Ovary (tissue), 3 donors: ENCODE results near the gene NOD1.

Source experiments
- CTCF ChIP-seq, 3 donors: fragments of 450-650 bp in 2 of 3; fragments of 200-600 bp in 1 of 3; IDR thresholded peaks; one replicate each; pipeline versions ENCODE4 v1.5.1 to v1.8.0; 2016 to 2022; ENCODE audit warnings: antibody characterized with exemption in 3 of 3, mild to moderate bottlenecking in 1 of 3
- POLR2A ChIP-seq: fragments of 450-650 bp; IDR thresholded peaks from one replicate; pipeline ENCODE4 v1.6.1; 2017; ENCODE audit warnings: antibody characterized with exemption, mild to moderate bottlenecking, moderate library complexity
- donor health status: DM: no; HTN: no; CAD: no.

GRCh38 chr7:30464231-30464671, 14.3 kb downstream of the NOD1 start:
- TF ChIP-seq CTCF (IDR thresholded peaks at IDR 0.05) (no peak), POLR2A (no peak)
